ENCODE data around the gene CPXM2. TPM values are rescaled to one million over a fixed set of nuclear protein-coding genes. Genes with fewer than 3 reads are reported as not detected.

CPXM2 gene
- polyA plus RNA-seq, 2 donors: 1.5 to 4.2 TPM

- Histone ChIP-seq H3K27me3 (ENCODE audit: control insufficient read depth in 1 of 2, insufficient read depth in 2 of 2, low read length in 2 of 2) (no peaks in the 10 kb centered on the region), H3K36me3 (ENCODE audit: control insufficient read depth in 2 of 2, insufficient read depth in 2 of 2, low read length in 1 of 2) (no peaks in the 10 kb centered on the region), H3K9me3 (ENCODE audit: control insufficient read depth in 2 of 2, insufficient read depth in 1 of 2, low read depth in 1 of 2, low read length in 1 of 2) (no peaks in the 10 kb centered on the region), H3K4me1 (ENCODE audit: control insufficient read depth in 2 of 2, insufficient read depth in 2 of 2, low read length in 1 of 2) (peaks cover 2% of the 10 kb centered on the region in 2 donors), H3K4me3 (ENCODE audit: low read depth in 1 of 2, low read length in 2 of 2) (no peak overlapping the region), H3K27ac (ENCODE audit: low read depth in 2 of 2, low read length in 1 of 2) (no peak overlapping the region)
- 29 to 35% methylated on average over 5 of the region's 5 CpGs for WGBS, 2 donors
These were observed 56.0 kb downstream of the CPXM2 start for GRCh38 chr10:123835575-123835974.

GRCh38 chr10:123833170-123833850 lies 58.3 kb downstream of the CPXM2 start:
- H3K36me3 ChIP-seq (ENCODE audit: control insufficient read depth in 2 of 2, insufficient read depth in 2 of 2, low read length in 1 of 2): no peaks in the 10 kb centered on the region
- H3K4me3 ChIP-seq (ENCODE audit: low read depth in 1 of 2, low read length in 2 of 2): no peak overlapping the region
- no peaks in the 10 kb centered on the region for H3K9me3 ChIP-seq (ENCODE audit: control insufficient read depth in 2 of 2, insufficient read depth in 1 of 2, low read depth in 1 of 2, low read length in 1 of 2)
- H3K27ac ChIP-seq (ENCODE audit: low read depth in 2 of 2, low read length in 1 of 2): no peak overlapping the region
- H3K4me1 ChIP-seq (ENCODE audit: control insufficient read depth in 2 of 2, insufficient read depth in 2 of 2, low read length in 1 of 2): peaks cover 2% of the 10 kb centered on the region in 2 donors
- H3K27me3 ChIP-seq (ENCODE audit: control insufficient read depth in 1 of 2, insufficient read depth in 2 of 2, low read length in 2 of 2): no peaks in the 10 kb centered on the region
- WGBS, 2 donors: 90 to 93% methylated on average over 10 of the region's 10 CpGs

- Histone ChIP-seq H3K4me3 (ENCODE audit: low read depth in 1 of 2, low read length in 2 of 2) (no peak overlapping the region), H3K4me1 (ENCODE audit: control insufficient read depth in 2 of 2, insufficient read depth in 2 of 2, low read length in 1 of 2) (peaks cover 0 to under 1% of the 10 kb centered on the region in 2 donors), H3K27ac (ENCODE audit: low read depth in 2 of 2, low read length in 1 of 2) (no peak overlapping the region), H3K36me3 (ENCODE audit: control insufficient read depth in 2 of 2, insufficient read depth in 2 of 2, low read length in 1 of 2) (no peaks in the 10 kb centered on the region), H3K27me3 (ENCODE audit: control insufficient read depth in 1 of 2, insufficient read depth in 2 of 2, low read length in 2 of 2) (no peaks in the 10 kb centered on the region), H3K9me3 (ENCODE audit: control insufficient read depth in 2 of 2, insufficient read depth in 1 of 2, low read depth in 1 of 2, low read length in 1 of 2) (no peaks in the 10 kb centered on the region)
- 80 to 81% methylated on average over 3 of the region's 3 CpGs for WGBS, 2 donors
These were observed 60.3 kb downstream of the CPXM2 start for GRCh38 chr10:123831259-123831658.

- no peaks in the 10 kb centered on the region for H3K36me3 ChIP-seq (ENCODE audit: control insufficient read depth in 2 of 2, insufficient read depth in 2 of 2, low read length in 1 of 2)
- H3K4me3 ChIP-seq (ENCODE audit: low read depth in 1 of 2, low read length in 2 of 2): peak overlapping the region in 1 of 2 donors; percentile 14
- H3K4me1 ChIP-seq (ENCODE audit: control insufficient read depth in 2 of 2, insufficient read depth in 2 of 2, low read length in 1 of 2): peaks cover 0 to 3% of the 10 kb centered on the region in 2 donors
- H3K9me3 ChIP-seq (ENCODE audit: control insufficient read depth in 2 of 2, insufficient read depth in 1 of 2, low read depth in 1 of 2, low read length in 1 of 2): peaks cover 0 to 4% of the 10 kb centered on the region in 2 donors
- WGBS, 2 donors: 43 to 63% methylated on average over 2 of the region's 2 CpGs
- H3K27ac ChIP-seq (ENCODE audit: low read depth in 2 of 2, low read length in 1 of 2): no peak overlapping the region
- no peaks in the 10 kb centered on the region for H3K27me3 ChIP-seq (ENCODE audit: control insufficient read depth in 1 of 2, insufficient read depth in 2 of 2, low read length in 2 of 2)
These were observed 70.5 kb downstream of the CPXM2 start for GRCh38 chr10:123821136-123821535.

- H3K4me3 ChIP-seq (ENCODE audit: low read depth in 1 of 2, low read length in 2 of 2): no peak overlapping the region
- H3K27me3 ChIP-seq (ENCODE audit: control insufficient read depth in 1 of 2, insufficient read depth in 2 of 2, low read length in 2 of 2): no peaks in the 10 kb centered on the region
- no peak overlapping the region for H3K27ac ChIP-seq (ENCODE audit: low read depth in 2 of 2, low read length in 1 of 2)
These were observed 82.0 kb downstream of the CPXM2 start for GRCh38 chr10:123809632-123810031.

GRCh38 chr10:123808906-123809305 lies 82.7 kb downstream of the CPXM2 start:
- no peaks in the 10 kb centered on the region for H3K36me3 ChIP-seq (ENCODE audit: control insufficient read depth in 2 of 2, insufficient read depth in 2 of 2, low read length in 1 of 2)
- no peaks in the 10 kb centered on the region for H3K9me3 ChIP-seq (ENCODE audit: control insufficient read depth in 2 of 2, insufficient read depth in 1 of 2, low read depth in 1 of 2, low read length in 1 of 2)
- H3K4me1 ChIP-seq (ENCODE audit: control insufficient read depth in 2 of 2, insufficient read depth in 2 of 2, low read length in 1 of 2): no peaks in the 10 kb centered on the region
- no peak overlapping the region for H3K4me3 ChIP-seq (ENCODE audit: low read depth in 1 of 2, low read length in 2 of 2)
- H3K27ac ChIP-seq (ENCODE audit: low read depth in 2 of 2, low read length in 1 of 2): no peak overlapping the region
- no peaks in the 10 kb centered on the region for H3K27me3 ChIP-seq (ENCODE audit: control insufficient read depth in 1 of 2, insufficient read depth in 2 of 2, low read length in 2 of 2)
- 61 to 64% methylated on average over 6 of the region's 6 CpGs for WGBS, 2 donors

More at GRCh38 chr10:123809632-123810031, 82.0 kb downstream of the CPXM2 start:
- H3K4me1 ChIP-seq (ENCODE audit: control insufficient read depth in 2 of 2, insufficient read depth in 2 of 2, low read length in 1 of 2): no peaks in the 10 kb centered on the region
- H3K36me3 ChIP-seq (ENCODE audit: control insufficient read depth in 2 of 2, insufficient read depth in 2 of 2, low read length in 1 of 2): no peaks in the 10 kb centered on the region
- H3K9me3 ChIP-seq (ENCODE audit: control insufficient read depth in 2 of 2, insufficient read depth in 1 of 2, low read depth in 1 of 2, low read length in 1 of 2): no peaks in the 10 kb centered on the region

- Histone ChIP-seq H3K27ac (ENCODE audit: low read depth in 2 of 2, low read length in 1 of 2) (no peak overlapping the region), H3K4me3 (ENCODE audit: low read depth in 1 of 2, low read length in 2 of 2) (no peak overlapping the region), H3K36me3 (ENCODE audit: control insufficient read depth in 2 of 2, insufficient read depth in 2 of 2, low read length in 1 of 2) (no peaks in the 10 kb centered on the region), H3K27me3 (ENCODE audit: control insufficient read depth in 1 of 2, insufficient read depth in 2 of 2, low read length in 2 of 2) (no peaks in the 10 kb centered on the region), H3K9me3 (ENCODE audit: control insufficient read depth in 2 of 2, insufficient read depth in 1 of 2, low read depth in 1 of 2, low read length in 1 of 2) (no peaks in the 10 kb centered on the region), H3K4me1 (ENCODE audit: control insufficient read depth in 2 of 2, insufficient read depth in 2 of 2, low read length in 1 of 2) (no peaks in the 10 kb centered on the region)
- 56 to 58% methylated on average over 2 of the region's 2 CpGs for WGBS, 2 donors
These were observed 83.3 kb downstream of the CPXM2 start for GRCh38 chr10:123808286-123808685.

GRCh38 chr10:123807444-123808035 lies 84.1 kb downstream of the CPXM2 start:
- no peaks in the 10 kb centered on the region for H3K36me3 ChIP-seq (ENCODE audit: control insufficient read depth in 2 of 2, insufficient read depth in 2 of 2, low read length in 1 of 2)
- 23 to 25% methylated on average over 5 of the region's 5 CpGs for WGBS, 2 donors
- no peaks in the 10 kb centered on the region for H3K9me3 ChIP-seq (ENCODE audit: control insufficient read depth in 2 of 2, insufficient read depth in 1 of 2, low read depth in 1 of 2, low read length in 1 of 2)
- H3K4me1 ChIP-seq (ENCODE audit: control insufficient read depth in 2 of 2, insufficient read depth in 2 of 2, low read length in 1 of 2): no peaks in the 10 kb centered on the region
- H3K27me3 ChIP-seq (ENCODE audit: control insufficient read depth in 1 of 2, insufficient read depth in 2 of 2, low read length in 2 of 2): no peaks in the 10 kb centered on the region
- no peak overlapping the region for H3K27ac ChIP-seq (ENCODE audit: low read depth in 2 of 2, low read length in 1 of 2)
- no peak overlapping the region for H3K4me3 ChIP-seq (ENCODE audit: low read depth in 1 of 2, low read length in 2 of 2)

- Histone ChIP-seq H3K4me1 (ENCODE audit: control insufficient read depth in 2 of 2, insufficient read depth in 2 of 2, low read length in 1 of 2) (peaks cover 0 to 2% of the 10 kb centered on the region in 2 donors), H3K27ac (ENCODE audit: low read depth in 2 of 2, low read length in 1 of 2) (no peak overlapping the region), H3K4me3 (ENCODE audit: low read depth in 1 of 2, low read length in 2 of 2) (no peak overlapping the region), H3K36me3 (ENCODE audit: control insufficient read depth in 2 of 2, insufficient read depth in 2 of 2, low read length in 1 of 2) (no peaks in the 10 kb centered on the region), H3K27me3 (ENCODE audit: control insufficient read depth in 1 of 2, insufficient read depth in 2 of 2, low read length in 2 of 2) (no peaks in the 10 kb centered on the region), H3K9me3 (ENCODE audit: control insufficient read depth in 2 of 2, insufficient read depth in 1 of 2, low read depth in 1 of 2, low read length in 1 of 2) (no peaks in the 10 kb centered on the region)
- WGBS, 2 donors: 64 to 66% methylated on average over 3 of the region's 3 CpGs
These were observed 86.9 kb downstream of the CPXM2 start for GRCh38 chr10:123804716-123805115.

- Histone ChIP-seq H3K36me3 (ENCODE audit: control insufficient read depth in 2 of 2, insufficient read depth in 2 of 2, low read length in 1 of 2) (no peaks in the 10 kb centered on the region), H3K4me3 (ENCODE audit: low read depth in 1 of 2, low read length in 2 of 2) (no peak overlapping the region)
- 77 to 84% methylated on average over 7 of the region's 7 CpGs for WGBS, 2 donors
These were observed 90.8 kb downstream of the CPXM2 start for GRCh38 chr10:123800821-123801220.

More at GRCh38 chr10:123800821-123801220, 90.8 kb downstream of the CPXM2 start:
- peak overlapping the region; percentile 30 to 68 for H3K27ac ChIP-seq (ENCODE audit: low read depth in 2 of 2, low read length in 1 of 2)
- H3K27me3 ChIP-seq (ENCODE audit: control insufficient read depth in 1 of 2, insufficient read depth in 2 of 2, low read length in 2 of 2): no peaks in the 10 kb centered on the region
- H3K4me1 ChIP-seq (ENCODE audit: control insufficient read depth in 2 of 2, insufficient read depth in 2 of 2, low read length in 1 of 2): peaks cover 0 to 2% of the 10 kb centered on the region in 2 donors
- H3K9me3 ChIP-seq (ENCODE audit: control insufficient read depth in 2 of 2, insufficient read depth in 1 of 2, low read depth in 1 of 2, low read length in 1 of 2): no peaks in the 10 kb centered on the region
